Immature natural killer cell (primary cell): ENCODE data around the gene SYNCRIP. TPM values are rescaled to one million over a fixed set of nuclear protein-coding genes. Genes with fewer than 3 reads are reported as not detected.
"Not testable (repeated sequence)": the region's sequence is repeated elsewhere in the genome, so short reads cannot be mapped to it uniquely, and the experiment has no call there.

Experiments
- DNase-seq, 3 donors: peaks; one replicate each; pipeline ENCODE4 v3.0.0; 2022; ENCODE audit warnings: mixed read lengths in 1 of 3
- H3K27ac Mint-ChIP-seq, 6 donors: one replicate each; pipeline ENCODE4 v1.8.0; 2020; ENCODE audit warnings: mixed read lengths in 6 of 6, mild to moderate bottlenecking in 5 of 6, inconsistent platforms in 4 of 6, moderate library complexity in 3 of 6
- H3K27me3 Mint-ChIP-seq, 3 donors: one replicate each; pipeline ENCODE4 v1.8.0; 2020 to 2021; ENCODE audit warnings: low read depth in 3 of 3, mild to moderate bottlenecking in 3 of 3, mixed read lengths in 3 of 3, moderate library complexity in 3 of 3, inconsistent platforms in 1 of 3
- H3K36me3 Mint-ChIP-seq, 3 donors: one replicate each; pipeline ENCODE4 v1.8.0; 2020; ENCODE audit warnings: mixed read lengths in 3 of 3, inconsistent platforms in 2 of 3, mild to moderate bottlenecking in 2 of 3
- H3K4me1 Mint-ChIP-seq, 2 donors: one replicate each; pipeline ENCODE4 v1.8.0; 2020; ENCODE audit warnings: inconsistent platforms in 2 of 2, mild to moderate bottlenecking in 2 of 2, mixed read lengths in 2 of 2, moderate library complexity in 1 of 2
- H3K4me3 Mint-ChIP-seq, 5 donors: one replicate each; pipeline ENCODE4 v1.8.0; 2020; ENCODE audit warnings: mild to moderate bottlenecking in 5 of 5, mixed read lengths in 5 of 5, inconsistent platforms in 3 of 5, moderate library complexity in 3 of 5
- H3K9me3 Mint-ChIP-seq, 6 donors: one replicate each; pipeline ENCODE4 v1.8.0; 2020; ENCODE audit warnings: mild to moderate bottlenecking in 6 of 6, mixed read lengths in 6 of 6, inconsistent platforms in 4 of 6, moderate library complexity in 3 of 6
- polyA plus RNA-seq, 3 donors: library from polyadenylated mRNA; unstranded; fragments of 300-500 nt; fragmentation: Illumina TruSeq; gene quantifications; one replicate each; pipeline ENCODE4 v1.2.3, GENCODE V29; 2021

The SYNCRIP gene
- 10 to 100 TPM; 39.1 to 83.6 (median 46.8) TPM for polyA plus RNA-seq

DNA sequence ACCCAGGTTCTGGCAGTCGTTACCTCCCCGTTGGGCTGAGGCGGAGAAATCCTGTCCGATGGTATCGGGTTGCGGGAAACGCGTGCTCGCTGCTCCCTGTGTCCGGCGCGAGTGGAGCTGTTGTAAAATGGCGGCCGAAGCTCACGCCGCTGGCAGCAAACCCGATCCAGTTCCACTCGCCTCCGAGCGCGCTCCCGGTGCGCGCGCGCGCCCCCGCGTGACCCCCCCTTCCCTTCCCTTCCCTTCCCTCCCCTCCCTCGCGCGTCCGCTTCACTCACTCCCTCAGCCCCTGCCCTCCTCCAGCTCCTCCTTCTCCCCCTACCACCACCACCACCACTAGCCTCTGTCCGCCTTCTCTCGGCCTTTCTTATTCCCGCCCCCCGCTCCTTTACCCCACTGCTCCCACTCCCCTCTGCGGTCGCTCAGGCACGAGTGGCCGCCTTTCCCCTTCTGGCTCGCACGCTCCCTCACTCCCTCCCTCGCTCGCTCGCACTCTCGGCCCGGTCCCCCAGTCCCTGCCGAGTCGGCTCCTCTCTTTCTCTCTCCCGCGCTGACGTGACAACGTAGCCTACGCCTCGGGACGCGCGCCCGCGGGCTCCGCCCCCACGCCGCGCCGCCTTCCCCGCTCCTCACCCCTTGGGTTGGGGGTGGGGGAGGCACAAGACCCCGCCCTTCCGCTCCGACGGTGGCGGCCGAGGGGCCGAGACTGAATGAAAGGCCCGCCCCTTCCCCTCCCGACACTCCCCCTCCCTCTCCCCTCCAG, at the start of gene SYNCRIP:
TSS of gene SYNCRIP (minus strand) at position 113 of the 763 bp plus-strand sequence. CDS start 1,447 bp downstream, outside the sequence.
- peak; percentile 99 for DNase-seq
- peak within 1 kb of the TSS; percentile 90 to 99 (median 94) for H3K4me3 Mint-ChIP-seq
- H3K27ac Mint-ChIP-seq, result peak within 1 kb of the TSS; percentile 94 to 99 (median 96)
- peaks cover 14 to 30% (median 25%) of the 10 kb centered on the region in 3 donors for H3K27me3 Mint-ChIP-seq
- peaks cover 9 to 25% (median 13%) of the 10 kb centered on the region in 3 donors for H3K36me3 Mint-ChIP-seq
- no peaks in the 10 kb centered on the region for H3K9me3 Mint-ChIP-seq
- H3K4me1 Mint-ChIP-seq, result peaks cover 48 to 53% of the 10 kb centered on the region in 2 donors

DNA sequence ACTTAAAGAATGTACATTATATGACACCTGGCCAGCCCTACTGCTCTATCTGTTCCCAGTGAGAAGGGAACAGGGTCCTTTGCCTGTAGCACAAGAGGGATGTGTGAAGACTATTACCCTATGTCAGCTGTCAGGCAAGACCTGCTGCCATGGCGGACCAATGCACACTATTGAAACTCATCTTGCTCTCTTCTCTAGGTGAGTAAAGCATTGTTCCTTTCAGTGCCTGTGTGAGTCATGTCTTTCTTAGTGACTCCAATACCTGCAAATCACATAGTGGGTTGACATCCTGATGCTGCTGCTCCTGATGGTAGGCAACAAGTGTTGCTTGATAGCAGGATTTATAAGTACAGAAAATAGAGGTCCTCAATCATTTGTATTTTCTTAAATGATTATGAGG, 48.8 kb upstream of the SYNCRIP start:
- no peaks in the 10 kb centered on the region for H3K4me1 Mint-ChIP-seq
- no peak overlapping the region for H3K27ac Mint-ChIP-seq
- no peak overlapping the region for H3K4me3 Mint-ChIP-seq
- no peaks in the 10 kb centered on the region for H3K36me3 Mint-ChIP-seq
- peaks cover 0 to 2% (median 2%) of the 10 kb centered on the region in 3 donors for H3K27me3 Mint-ChIP-seq
- no peak for DNase-seq
- peaks cover 0 to 6% (median 0%) of the 10 kb centered on the region in 6 donors for H3K9me3 Mint-ChIP-seq

DNA sequence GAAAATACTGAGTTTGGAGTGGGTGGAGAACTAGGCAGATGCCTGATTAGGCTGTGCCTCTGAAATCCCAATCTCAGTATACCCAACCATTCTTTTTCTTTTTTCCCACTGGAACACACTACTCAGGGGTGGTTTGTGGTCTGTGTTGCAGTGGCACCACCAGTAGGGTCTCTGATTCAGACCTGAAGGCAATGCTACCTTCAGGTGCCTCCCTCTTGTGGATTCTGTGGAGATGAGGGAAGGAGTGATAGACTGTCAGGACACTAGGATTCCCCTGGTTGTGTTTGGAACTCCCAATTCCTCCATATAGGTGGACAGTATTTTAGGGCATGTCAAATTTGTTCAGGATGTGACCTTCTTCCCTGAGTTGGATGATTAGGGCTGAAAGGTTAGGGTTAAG, 47.4 kb upstream of the SYNCRIP start:
- no peak overlapping the region for H3K4me3 Mint-ChIP-seq
- peaks cover 0 to 2% (median 0%) of the 10 kb centered on the region in 6 donors for H3K9me3 Mint-ChIP-seq
- peaks cover 0 to 3% (median 3%) of the 10 kb centered on the region in 3 donors for H3K27me3 Mint-ChIP-seq
- DNase-seq, result no peak
- H3K27ac Mint-ChIP-seq, result no peak overlapping the region
- no peaks in the 10 kb centered on the region for H3K36me3 Mint-ChIP-seq
- no peaks in the 10 kb centered on the region for H3K4me1 Mint-ChIP-seq

DNA sequence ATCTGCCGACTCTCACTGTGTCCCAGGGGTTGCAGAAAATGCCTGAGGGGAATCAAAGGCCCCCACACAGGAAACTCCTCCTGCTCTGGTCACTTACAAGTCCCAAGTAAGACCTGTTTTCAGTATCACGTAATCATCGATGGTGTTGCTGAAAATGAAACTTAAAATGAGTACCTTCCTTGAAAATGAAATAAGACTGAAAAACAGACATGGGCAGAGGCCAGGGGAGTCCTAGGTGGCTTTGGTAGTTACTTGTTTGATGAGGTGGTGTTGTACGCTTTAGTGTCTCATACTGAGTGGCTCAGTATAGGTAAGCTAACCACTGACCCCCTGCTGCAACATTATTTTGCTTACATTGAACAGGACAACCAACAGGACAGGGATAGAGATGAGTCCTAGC, 43.0 kb upstream of the SYNCRIP start:
- no peak for DNase-seq
- no peaks in the 10 kb centered on the region for H3K36me3 Mint-ChIP-seq
- H3K4me3 Mint-ChIP-seq, result no peak overlapping the region
- peaks cover 0 to 2% (median 1%) of the 10 kb centered on the region in 3 donors for H3K27me3 Mint-ChIP-seq
- no peaks in the 10 kb centered on the region for H3K4me1 Mint-ChIP-seq
- peak overlapping the region in 1 of 6 donors; percentile 13 for H3K27ac Mint-ChIP-seq
- H3K9me3 Mint-ChIP-seq, result peaks cover 0 to 2% (median 0%) of the 10 kb centered on the region in 6 donors

DNA sequence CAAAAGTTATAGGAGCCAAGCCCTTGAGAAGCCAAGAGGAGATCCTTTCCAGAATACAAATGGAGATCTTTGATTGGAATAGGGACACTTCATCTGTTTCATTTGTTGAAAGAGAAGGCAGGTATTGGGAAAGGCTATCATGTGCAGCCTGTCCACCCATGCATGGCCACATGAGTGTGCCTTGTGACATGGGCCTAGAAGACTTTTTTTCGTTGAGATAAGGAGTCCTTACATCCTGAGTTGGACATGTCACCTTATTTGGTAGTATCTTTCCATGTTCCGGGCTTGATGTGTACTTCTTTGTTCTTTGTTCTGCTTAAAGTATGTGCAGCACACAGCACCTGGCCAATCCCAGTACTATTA, 42.1 kb upstream of the SYNCRIP start:
- H3K27ac Mint-ChIP-seq, result no peak overlapping the region
- H3K27me3 Mint-ChIP-seq, result peaks cover 0 to 2% (median 1%) of the 10 kb centered on the region in 3 donors
- no peaks in the 10 kb centered on the region for H3K9me3 Mint-ChIP-seq
- no peak for DNase-seq
- no peaks in the 10 kb centered on the region for H3K36me3 Mint-ChIP-seq
- H3K4me3 Mint-ChIP-seq, result no peak overlapping the region
- peaks cover 2 to 4% of the 10 kb centered on the region in 2 donors for H3K4me1 Mint-ChIP-seq

DNA sequence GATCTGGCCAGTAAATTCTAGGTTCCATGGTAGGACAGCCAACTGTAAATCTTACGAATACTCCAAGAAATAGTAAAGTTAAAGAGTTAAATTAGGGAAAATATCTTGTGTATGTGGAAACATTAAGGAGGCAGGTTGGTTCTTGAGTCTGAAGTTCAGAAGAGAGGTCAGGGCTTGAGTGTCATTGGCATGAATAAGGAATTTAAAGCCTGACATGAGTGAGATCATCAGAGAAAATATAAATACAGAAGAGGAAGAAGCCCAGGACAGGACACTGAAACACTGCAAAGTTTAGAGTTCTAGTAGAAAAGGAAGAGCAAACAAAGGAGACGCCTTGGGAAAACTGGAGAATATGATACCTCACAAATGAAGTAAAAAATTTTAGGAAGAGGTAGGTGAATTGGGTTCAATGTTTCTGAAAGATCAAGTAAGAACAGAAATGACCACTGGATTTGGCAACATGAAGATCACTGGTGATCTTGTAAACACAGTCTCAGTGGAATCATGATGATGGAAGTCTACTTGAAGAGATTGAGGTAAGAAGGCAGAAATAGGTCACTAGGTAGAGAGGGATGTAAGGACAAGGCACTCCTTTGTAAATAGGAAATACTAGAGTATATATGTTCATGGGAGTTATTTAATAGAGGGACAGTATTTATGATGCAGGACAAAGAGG, 41.6 kb upstream of the SYNCRIP start:
- no peak overlapping the region for H3K27ac Mint-ChIP-seq
- no peaks in the 10 kb centered on the region for H3K36me3 Mint-ChIP-seq
- H3K4me1 Mint-ChIP-seq, result peaks cover 5 to 9% of the 10 kb centered on the region in 2 donors
- no peak overlapping the region for H3K4me3 Mint-ChIP-seq
- DNase-seq, result no peak
- H3K9me3 Mint-ChIP-seq, result no peaks in the 10 kb centered on the region
- peaks cover 0 to 2% (median 1%) of the 10 kb centered on the region in 3 donors for H3K27me3 Mint-ChIP-seq

DNA sequence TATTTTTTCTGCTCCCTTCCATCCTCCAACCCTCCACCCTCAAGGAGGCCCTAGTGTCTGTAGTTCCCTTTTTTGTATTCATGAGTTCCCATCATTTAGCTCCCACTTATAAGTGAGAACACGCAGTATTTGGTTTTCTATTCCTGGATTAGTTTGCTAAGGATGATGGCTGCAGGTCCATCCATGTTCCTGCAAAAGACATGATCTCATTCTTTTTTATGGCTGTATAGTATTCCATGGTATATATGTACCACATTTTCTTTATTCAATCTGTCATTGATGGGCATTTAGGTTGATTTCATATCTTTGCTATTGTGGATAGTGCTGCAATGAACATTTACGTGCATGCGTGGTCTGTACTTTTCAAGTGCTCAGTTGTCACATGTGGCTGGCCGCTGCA, 39.2 kb upstream of the SYNCRIP start:
- H3K4me1 Mint-ChIP-seq, result peaks cover 23 to 29% of the 10 kb centered on the region in 2 donors
- H3K9me3 Mint-ChIP-seq, H3K27ac Mint-ChIP-seq, H3K36me3 Mint-ChIP-seq, H3K4me3 Mint-ChIP-seq, DNase-seq: not testable (repeated sequence)
- peaks cover 5 to 13% (median 11%) of the 10 kb centered on the region in 3 donors for H3K27me3 Mint-ChIP-seq

DNA sequence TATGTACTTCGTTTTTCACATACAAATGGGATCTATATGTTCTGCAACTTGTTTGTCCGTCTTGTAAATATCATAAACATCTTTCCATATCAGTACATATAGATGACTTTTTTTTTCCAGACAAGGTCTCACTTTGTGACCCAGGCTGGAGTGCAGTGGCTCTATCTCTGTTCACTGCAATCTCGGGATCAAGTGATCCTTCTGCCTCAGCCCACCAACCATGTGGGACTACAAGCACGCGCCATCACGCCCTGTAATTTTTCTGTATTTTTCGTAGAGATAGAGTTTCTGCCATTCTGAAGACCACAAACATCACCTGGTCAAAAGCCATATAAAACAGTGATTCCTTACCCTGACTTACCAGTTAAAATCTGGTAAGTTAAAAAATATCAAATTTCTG, 37.7 kb upstream of the SYNCRIP start:
- Mint-ChIP-seq H3K4me1 (peaks cover 38 to 44% of the 10 kb centered on the region in 2 donors), H3K9me3 (no peaks in the 10 kb centered on the region), H3K4me3 (peak overlapping the region in 3 of 5 donors; percentile 4 to 97 (median 7)), H3K27ac (no peak overlapping the region), H3K27me3 (peaks cover 5 to 11% (median 10%) of the 10 kb centered on the region in 3 donors), H3K36me3 (no peaks in the 10 kb centered on the region)
- no peak for DNase-seq

DNA sequence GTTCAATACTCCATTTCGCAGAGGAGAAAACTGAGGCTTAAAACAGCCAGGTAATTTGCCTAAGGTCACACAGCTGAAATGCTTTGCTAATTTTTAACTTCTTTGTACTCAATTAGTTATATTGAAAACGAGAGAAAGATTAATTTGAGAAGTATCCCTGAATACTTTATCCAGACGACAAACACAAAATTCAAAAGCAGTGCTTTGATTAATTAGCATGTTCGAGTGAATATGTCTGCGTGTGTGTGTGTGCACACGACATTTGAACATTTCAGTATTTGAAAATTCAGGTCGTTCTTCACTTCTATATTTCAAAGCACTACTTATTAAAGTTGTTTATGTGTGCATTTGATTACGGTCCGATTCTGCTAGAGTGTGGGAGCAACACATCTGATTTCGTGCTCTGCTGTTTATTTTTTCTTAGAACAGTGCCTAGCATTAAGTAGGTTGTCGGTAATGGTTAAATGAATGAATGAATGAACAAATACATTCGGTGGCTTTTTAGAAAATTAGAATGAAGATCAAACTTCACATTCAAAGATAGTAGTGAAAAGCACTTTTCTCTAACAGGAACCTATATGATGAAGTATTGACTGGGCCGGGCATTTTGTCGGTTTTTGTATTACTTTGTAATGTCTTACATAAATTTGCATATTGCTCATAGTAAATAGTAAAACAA, 36.9 kb upstream of the SYNCRIP start:
- Mint-ChIP-seq H3K27me3 (peaks cover 5 to 11% (median 10%) of the 10 kb centered on the region in 3 donors), H3K27ac (peak overlapping the region; percentile 73 to 100 (median 86)), H3K4me3 (peak overlapping the region; percentile 93 to 100 (median 98)), H3K36me3 (no peaks in the 10 kb centered on the region), H3K9me3 (no peaks in the 10 kb centered on the region), H3K4me1 (peaks cover 43 to 52% of the 10 kb centered on the region in 2 donors)
- no peak for DNase-seq

DNA sequence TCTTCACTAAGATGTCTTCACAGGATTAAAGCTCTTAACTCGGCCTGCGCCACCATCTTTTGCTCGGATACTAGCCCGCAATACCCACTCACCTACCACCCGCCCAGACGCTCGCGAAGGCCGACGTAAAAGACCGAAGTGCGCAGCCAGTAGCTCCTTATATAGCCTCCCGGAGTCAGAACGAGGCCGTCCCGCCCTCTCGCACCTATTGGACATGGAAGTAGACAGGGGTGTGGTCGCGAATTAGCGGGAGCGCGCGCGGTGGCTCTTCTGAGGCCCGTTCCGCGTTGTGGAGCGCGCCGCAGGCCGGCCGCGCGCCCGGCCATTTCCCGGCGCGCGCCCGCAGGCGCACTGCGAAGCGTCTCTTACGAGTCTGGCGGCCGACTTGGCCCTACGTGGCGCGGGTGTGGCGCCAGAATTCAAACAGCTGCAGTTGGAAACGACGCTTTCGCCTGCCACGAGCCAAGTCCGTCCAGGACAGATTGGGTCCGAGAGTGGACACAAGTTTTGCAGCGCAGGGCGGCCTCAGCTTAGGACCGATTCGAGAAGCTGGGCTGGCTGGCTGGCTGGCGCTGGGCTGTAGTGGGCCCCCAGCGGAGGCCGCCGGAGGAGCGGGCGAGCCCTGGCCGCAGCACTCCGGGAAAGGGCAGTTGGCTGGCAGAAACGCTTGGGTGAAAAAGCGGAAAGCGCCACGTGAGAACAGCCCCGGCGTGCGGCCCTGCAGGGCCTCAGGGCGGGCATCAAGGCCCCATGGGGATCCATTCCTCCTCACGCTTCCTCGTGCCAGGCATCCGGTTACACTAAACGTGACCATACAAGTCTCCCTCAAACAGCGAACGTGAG, 36.1 kb upstream of the SYNCRIP start:
- Mint-ChIP-seq H3K27me3 (peaks cover 5 to 11% (median 10%) of the 10 kb centered on the region in 3 donors), H3K9me3 (no peaks in the 10 kb centered on the region), H3K36me3 (peaks cover 0 to 4% (median 0%) of the 10 kb centered on the region in 3 donors), H3K4me1 (peaks cover 48 to 60% of the 10 kb centered on the region in 2 donors), H3K4me3 (peak overlapping the region; percentile 93 to 100 (median 98)), H3K27ac (peak overlapping the region; percentile 94 to 100 (median 98))
- peak; percentile 98 to 99 (median 99) for DNase-seq

DNA sequence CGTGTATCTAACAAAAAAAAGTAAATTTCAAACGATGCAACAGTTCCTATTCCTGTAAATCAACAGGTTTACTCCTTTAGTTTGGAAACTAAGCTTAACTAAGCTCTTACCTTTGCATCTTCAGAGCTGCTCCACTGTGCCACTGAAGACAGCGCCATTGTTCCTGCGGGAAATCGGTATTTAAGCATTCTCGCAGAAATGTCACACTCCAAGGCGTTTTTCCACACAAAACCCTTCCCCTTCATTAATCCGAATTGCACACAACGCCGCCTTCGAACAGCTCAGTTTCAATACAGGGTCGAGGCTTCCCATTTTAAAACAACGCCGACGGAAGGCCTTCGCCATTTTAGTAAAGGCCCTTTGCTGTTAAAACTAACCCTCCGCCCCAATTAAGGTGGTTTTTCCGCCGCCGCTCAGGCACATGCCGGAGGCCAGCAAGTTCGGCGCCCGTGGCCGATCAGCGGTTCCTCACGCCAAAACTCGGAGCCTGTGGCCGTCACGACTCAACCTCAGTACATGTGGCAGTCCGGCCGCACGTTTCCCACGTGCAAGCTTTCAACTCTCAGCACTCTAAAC, 35.4 kb upstream of the SYNCRIP start:
- Mint-ChIP-seq H3K27ac (peak overlapping the region; percentile 94 to 100 (median 98)), H3K9me3 (no peaks in the 10 kb centered on the region), H3K27me3 (peaks cover 5 to 11% (median 10%) of the 10 kb centered on the region in 3 donors), H3K36me3 (peaks cover 0 to 8% (median 0%) of the 10 kb centered on the region in 3 donors), H3K4me3 (peak overlapping the region; percentile 93 to 100 (median 98)), H3K4me1 (peaks cover 50 to 67% of the 10 kb centered on the region in 2 donors)
- no peak for DNase-seq

DNA sequence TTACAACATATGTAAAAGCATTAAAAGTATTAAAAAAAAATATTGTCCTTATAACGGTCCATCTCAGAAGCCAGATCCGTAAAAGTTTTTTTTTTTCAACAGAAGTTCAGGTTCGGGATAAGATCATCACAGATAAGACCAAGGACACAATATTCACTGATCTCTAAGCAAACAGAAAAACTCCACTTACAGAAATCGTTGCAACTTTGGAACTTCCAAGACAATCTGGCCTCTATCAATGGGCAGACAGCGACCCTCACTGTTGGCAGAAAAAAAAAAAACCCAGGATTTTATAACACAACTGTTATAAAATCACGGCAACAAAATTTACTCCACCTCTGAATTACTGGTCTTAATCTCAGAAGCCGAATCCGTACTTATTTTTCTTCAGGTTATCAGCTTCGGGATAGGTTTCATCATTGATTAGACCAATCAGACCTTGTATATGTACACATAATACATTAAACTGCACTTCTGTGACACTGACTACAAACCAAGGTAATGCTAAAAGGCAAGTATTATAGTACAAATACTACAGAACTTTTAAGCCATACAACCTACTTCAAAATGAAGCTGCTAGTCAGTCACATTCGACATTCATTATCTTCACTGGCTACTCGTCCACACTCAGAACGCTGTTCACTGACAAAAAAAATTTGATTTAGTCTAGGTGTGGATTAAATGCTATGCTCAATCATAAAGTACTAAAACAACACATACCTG, 34.7 kb upstream of the SYNCRIP start:
- peaks cover 0 to 8% (median 4%) of the 10 kb centered on the region in 3 donors for H3K36me3 Mint-ChIP-seq
- peaks cover 53 to 74% of the 10 kb centered on the region in 2 donors for H3K4me1 Mint-ChIP-seq
- DNase-seq, result peak; percentile 19 to 23 (median 22)

More for the DNA sequence above, 34.7 kb upstream of the SYNCRIP start:
- Mint-ChIP-seq H3K9me3 (no peaks in the 10 kb centered on the region), H3K27ac (peak overlapping the region; percentile 94 to 100 (median 98)), H3K27me3 (peaks cover 5 to 11% (median 10%) of the 10 kb centered on the region in 3 donors), H3K4me3 (peak overlapping the region; percentile 93 to 100 (median 98))
